NK-92 (cell line): Measurements from ENCODE around the gene RAP2A.

Experiments
- DNase-seq: peaks from one replicate; lab custom pipeline; 2025; ENCODE audit not compliant: unreplicated experiment; lab: John Stamatoyannopoulos, UW

The RAP2A gene

DNA sequence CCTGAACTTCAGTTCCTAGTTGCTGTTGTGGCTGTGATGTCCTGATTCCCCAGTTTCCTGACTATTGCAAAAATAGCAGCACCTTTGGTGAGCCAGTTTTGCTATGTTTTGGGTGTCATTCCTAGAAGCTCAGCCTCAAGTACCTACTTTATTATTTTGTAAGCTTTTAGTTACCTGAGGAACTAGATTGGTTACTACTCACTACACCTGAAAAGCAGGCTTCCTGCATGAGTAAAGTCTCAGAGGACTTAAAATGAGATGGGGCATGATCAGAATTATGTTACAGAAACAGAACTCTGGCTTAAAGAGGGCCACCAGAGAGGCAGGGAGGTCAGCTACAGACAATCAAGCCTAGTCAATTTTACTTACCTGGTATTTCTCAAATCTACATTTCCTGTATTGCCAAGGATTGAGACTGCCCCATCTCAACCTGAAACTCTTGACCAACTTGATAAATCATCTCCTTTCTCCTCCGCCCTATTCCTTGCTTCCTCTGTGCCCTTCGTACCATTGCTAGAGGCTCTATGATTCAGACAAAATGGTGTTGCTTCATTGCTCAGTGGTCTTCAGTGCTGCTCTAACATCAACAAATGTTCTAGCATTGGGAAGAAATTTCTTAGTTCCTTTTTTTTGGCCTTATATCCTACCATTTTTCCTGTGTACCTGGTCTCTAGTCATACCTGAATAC is 58.9 kb downstream of the RAP2A start:
- no peak for DNase-seq

GRCh38 chr13:97493456-97493855 is 59.5 kb downstream of the RAP2A start:
- DNase-seq = no peak

DNA sequence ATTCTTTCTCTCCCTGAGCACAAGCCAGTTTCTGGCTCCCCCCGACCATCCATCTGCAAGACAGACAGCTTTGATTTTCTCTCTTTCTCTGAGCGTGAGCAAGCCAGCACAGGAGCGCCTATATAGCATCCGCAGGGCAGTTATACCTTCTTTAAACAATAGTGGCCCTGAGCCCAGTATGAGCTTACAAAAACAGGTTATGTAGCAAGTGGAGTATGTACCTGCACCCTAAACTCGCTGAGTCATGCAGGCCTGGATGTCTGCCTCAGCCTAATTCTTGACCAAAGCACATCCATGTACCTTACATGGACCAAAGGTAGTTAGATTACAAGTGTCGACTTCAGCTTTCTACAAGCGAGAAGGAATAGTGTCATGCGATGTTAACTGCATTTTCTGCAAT is 61.7 kb downstream of the RAP2A start:
- DNase-seq = no peak

- DNase-seq = no peak
Measured at GRCh38 chr13:97496511-97496910, 62.5 kb downstream of the RAP2A start.

GRCh38 chr13:97497400-97497799 is 63.4 kb downstream of the RAP2A start:
- DNase-seq = no peak

GRCh38 chr13:97498419-97498818 is 64.5 kb downstream of the RAP2A start:
- DNase-seq = no peak

GRCh38 chr13:97499181-97499580 is 65.2 kb downstream of the RAP2A start:
- no peak for DNase-seq

DNA sequence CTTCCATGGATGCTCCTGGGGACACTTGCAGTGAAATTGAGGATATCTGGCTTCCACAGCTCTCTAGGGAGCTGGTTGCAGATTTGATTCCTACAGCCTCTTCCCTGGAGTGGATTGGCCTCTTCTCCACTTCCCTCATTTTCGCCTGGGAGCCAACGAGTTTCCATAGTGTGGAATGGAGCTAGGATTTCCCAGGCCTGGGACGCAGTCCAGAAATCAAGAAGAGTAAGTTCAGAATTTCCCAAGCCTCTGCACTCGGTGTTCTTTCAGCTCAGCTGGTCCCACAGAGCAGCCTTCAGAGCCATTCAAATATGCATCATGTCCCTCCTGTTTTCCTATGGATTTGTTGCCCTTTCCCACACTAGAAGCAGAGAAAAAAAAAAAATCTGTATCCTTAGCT is 68.2 kb downstream of the RAP2A start:
- DNase-seq = no peak

GRCh38 chr13:97502706-97503105 is 68.7 kb downstream of the RAP2A start:
- no peak for DNase-seq

DNA sequence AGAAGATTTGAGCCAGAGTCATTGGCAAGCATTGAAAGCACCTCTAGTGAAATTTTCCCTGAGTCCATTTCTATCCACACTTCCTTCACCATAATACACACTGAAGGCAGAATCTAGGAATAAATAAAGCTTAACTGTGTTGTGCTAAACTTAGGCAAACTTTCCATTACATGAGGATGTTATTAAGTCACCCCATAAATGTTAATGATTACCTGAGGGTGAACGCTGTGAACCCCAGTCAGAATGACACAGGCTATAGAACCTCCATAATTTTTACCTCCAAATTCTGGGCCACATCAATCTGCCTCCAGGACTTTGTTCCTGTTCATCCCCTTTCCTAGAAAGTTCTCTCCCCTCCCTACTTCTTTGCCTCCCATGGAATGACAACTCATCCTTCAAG is 71.0 kb downstream of the RAP2A start:
- DNase-seq = no peak

DNA sequence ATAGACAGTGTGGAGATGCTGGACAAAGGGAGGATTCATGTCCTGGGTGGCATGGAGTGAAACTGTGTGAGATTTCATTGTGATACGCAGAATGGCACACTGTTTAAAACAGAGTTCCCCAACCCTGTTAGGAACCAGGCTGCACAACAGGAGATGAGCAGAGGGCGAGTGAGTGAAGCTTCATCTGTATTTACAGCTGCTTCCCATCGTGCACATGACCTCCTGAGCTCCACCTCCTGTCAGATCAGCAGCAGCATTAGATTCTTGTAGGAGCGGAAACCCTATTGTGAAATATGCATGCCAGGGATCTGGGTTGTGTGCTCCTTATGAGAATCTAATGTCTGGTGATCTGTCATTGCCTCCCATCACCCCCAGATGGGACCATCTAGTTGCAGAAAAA is 72.5 kb downstream of the RAP2A start:
- DNase-seq = no peak

- DNase-seq = no peak
Measured at GRCh38 chr13:97512732-97513131, 78.8 kb downstream of the RAP2A start.

DNA sequence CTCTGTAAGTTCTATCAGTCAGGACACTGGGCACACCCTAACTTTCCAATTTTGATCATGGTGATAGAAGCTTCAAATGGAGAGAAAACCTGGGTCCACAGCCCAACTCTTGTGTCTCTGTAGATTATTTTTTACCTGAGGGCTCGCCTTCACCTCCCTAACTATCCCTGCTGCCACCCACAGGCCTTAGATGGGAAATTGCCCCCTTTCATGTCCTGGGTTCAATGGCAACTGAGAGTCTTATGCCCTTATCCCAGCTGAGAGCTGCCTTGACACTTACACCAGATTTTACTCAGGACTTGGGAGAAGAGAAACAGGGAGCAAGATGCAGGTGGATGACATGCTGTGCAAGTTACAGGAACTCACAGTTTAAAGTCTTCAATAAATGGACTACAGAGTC is 81.7 kb downstream of the RAP2A start:
- no peak for DNase-seq

DNA sequence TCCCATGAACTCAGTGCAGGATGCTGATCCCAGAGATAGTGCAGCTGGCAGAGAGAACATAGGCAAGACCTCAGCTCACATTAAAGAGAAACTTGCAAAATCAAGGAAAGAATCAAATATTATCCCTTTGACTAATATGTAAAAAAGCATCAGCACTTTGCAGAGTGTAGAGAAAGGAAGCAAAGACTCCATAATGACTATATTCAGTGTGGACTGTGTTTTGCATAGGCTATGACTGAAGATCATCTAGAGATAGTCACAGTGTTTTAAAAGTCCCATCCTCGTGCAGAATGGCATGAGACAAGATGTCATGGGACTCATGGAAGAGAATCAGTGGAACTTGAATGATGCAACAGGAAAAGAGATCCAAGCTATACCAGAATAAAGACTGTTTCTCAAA is 84.0 kb downstream of the RAP2A start:
- DNase-seq = no peak
